Measurements from ENCODE around the gene CCDC82.

Gene CCDC82

DNA sequence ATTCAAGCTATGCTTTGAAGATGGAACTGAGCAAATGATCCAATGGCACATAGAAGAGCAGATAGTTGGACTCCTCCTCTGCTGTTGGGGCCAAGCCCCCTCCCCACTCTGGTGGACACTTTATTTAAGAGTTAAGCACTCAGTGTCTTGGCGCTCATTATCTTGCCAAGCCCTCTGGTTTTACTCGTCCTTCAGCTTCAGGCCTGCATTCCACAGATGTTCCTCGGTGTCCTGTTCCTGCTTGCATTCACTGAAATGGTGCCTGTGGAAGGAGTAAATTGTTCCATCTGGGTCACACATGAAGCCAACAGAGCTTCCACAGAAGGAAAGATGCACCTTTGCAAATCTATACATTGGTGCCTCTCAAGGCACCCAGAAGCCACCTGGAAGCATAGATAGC, 72.8 kb downstream of the CCDC82 start:
- Histone ChIP-seq H3K27me3 (no peaks in the 10 kb centered on the region), H3K36me3 (no peaks in the 10 kb centered on the region), H3K4me3 (ENCODE audit: low read depth in 1 of 2, low read length in 1 of 2) (no peak overlapping the region), H3K27ac (no peak overlapping the region), H3K4me1 (ENCODE audit: control insufficient read depth in 1 of 2, insufficient read depth in 1 of 2, low read depth in 1 of 2, low read length in 1 of 2) (peaks cover 18 to 22% of the 10 kb centered on the region in 2 experiments), H3K9me3 (no peaks in the 10 kb centered on the region)
- no peak for TF ChIP-seq CTCF (IDR thresholded peaks at IDR 0.05)

DNA sequence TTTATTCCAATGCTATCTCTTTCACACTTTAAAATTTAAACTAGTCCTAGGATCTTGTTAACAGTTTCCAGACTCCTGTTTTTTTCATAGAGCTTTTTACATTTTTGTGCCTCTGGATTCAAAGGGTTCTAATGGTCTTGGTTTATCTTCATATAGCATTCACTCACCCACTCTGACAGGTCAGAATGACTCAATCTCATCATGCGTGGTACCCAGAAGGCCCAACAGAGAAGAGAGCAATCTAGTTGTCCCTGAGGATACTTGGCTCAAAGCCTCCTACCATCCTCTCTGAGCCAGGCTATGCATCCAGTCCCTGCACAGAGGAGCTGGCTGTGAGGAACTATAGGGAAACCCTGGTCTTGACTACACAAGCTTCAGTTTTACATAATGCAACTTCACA, 74.2 kb downstream of the CCDC82 start:
- TF ChIP-seq CTCF (IDR thresholded peaks at IDR 0.05), result no peak
- no peaks in the 10 kb centered on the region for H3K9me3 ChIP-seq
- H3K36me3 ChIP-seq, result no peaks in the 10 kb centered on the region
- H3K27me3 ChIP-seq, result no peaks in the 10 kb centered on the region
- no peak overlapping the region for H3K4me3 ChIP-seq (ENCODE audit: low read depth in 1 of 2, low read length in 1 of 2)
- H3K4me1 ChIP-seq (ENCODE audit: control insufficient read depth in 1 of 2, insufficient read depth in 1 of 2, low read depth in 1 of 2, low read length in 1 of 2), result peaks cover 18 to 22% of the 10 kb centered on the region in 2 experiments
- no peak overlapping the region for H3K27ac ChIP-seq

- no peaks in the 10 kb centered on the region for H3K27me3 ChIP-seq
- TF ChIP-seq CTCF (IDR thresholded peaks at IDR 0.05), result no peak
- H3K9me3 ChIP-seq, result no peaks in the 10 kb centered on the region
- H3K4me1 ChIP-seq (ENCODE audit: control insufficient read depth in 1 of 2, insufficient read depth in 1 of 2, low read depth in 1 of 2, low read length in 1 of 2), result peaks cover 18 to 22% of the 10 kb centered on the region in 2 experiments
- peak overlapping the region; percentile 65 for H3K27ac ChIP-seq
- no peak overlapping the region for H3K4me3 ChIP-seq (ENCODE audit: low read depth in 1 of 2, low read length in 1 of 2)
- H3K36me3 ChIP-seq, result no peaks in the 10 kb centered on the region
Measured at GRCh38 chr11:96314326-96315020, 75.2 kb downstream of the CCDC82 start.

DNA sequence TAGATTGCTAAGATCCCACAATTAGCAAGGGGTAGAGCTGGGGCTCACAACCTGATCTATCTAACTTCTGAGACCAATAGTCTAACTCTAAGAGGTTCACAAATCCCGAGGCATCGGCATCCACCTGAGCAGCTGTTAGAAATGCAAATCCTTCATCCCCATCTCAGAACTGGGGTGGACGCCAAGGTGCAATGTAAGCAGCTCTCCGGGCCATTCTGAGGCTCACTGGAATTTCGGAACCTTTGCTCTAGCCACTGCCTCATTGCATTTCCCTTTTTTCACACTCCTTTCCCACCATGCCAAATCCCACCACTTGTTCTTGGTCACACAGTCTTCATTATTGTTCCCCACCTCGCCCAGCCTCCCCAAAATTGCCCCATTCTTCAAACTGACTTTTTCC, 76.5 kb downstream of the CCDC82 start:
- H3K27ac ChIP-seq, result peak overlapping the region; percentile 65
- H3K36me3 ChIP-seq, result no peaks in the 10 kb centered on the region
- H3K4me1 ChIP-seq (ENCODE audit: control insufficient read depth in 1 of 2, insufficient read depth in 1 of 2, low read depth in 1 of 2, low read length in 1 of 2), result peaks cover 18 to 22% of the 10 kb centered on the region in 2 experiments
- no peaks in the 10 kb centered on the region for H3K9me3 ChIP-seq
- no peaks in the 10 kb centered on the region for H3K27me3 ChIP-seq
- no peak overlapping the region for H3K4me3 ChIP-seq (ENCODE audit: low read depth in 1 of 2, low read length in 1 of 2)
- TF ChIP-seq CTCF (IDR thresholded peaks at IDR 0.05), result no peak

DNA sequence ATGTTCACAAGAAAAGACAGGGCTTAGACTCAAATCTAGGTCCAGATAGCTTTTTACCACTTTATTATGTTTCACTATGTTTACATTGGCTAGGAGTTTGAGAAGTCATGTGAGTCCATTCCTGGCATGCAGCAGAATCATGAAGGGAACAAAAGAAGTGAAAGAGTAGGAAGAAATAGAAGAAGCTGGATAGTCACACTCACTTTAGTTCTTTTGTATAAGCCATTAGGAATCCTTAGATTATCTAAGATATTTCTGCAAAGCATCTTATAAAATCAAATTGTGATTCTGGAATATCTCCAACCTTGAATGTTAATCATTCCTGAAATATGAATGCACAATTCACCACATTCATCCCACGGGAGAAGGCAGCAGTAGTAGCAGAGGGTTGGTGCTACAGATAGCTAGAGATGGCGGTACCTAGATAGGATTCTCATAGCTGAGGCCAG, 78.6 kb downstream of the CCDC82 start:
- Histone ChIP-seq H3K36me3 (no peaks in the 10 kb centered on the region), H3K27me3 (no peaks in the 10 kb centered on the region), H3K9me3 (no peaks in the 10 kb centered on the region), H3K4me3 (ENCODE audit: low read depth in 1 of 2, low read length in 1 of 2) (no peak overlapping the region), H3K27ac (no peak overlapping the region), H3K4me1 (ENCODE audit: control insufficient read depth in 1 of 2, insufficient read depth in 1 of 2, low read depth in 1 of 2, low read length in 1 of 2) (peaks cover 18 to 22% of the 10 kb centered on the region in 2 experiments)
- no peak for TF ChIP-seq CTCF (IDR thresholded peaks at IDR 0.05)
